HG02943 (cell line): Measurements from ENCODE around the gene VPS33A.

Experiments used
- ATAC-seq: cut with Tn5 transposase; IDR thresholded peaks from one replicate; pipeline ENCODE4 v1.9.1; 2021; ENCODE audit warnings: mild to moderate bottlenecking, low read depth, moderate library complexity; ENCODE audit not compliant: unreplicated experiment

The VPS33A gene

GRCh38 chr12:122184517-122184916 is 81.8 kb downstream of the VPS33A start:
- no peak for ATAC-seq

- ATAC-seq: no peak
These were observed 82.7 kb downstream of the VPS33A start for GRCh38 chr12:122183588-122183940.

GRCh38 chr12:122182887-122183587 is 83.3 kb downstream of the VPS33A start, which contains the start of gene LRRC43:
Gene LRRC43 (plus strand): TSS chr12:122183123. CDS start chr12:122183145, 22 bp downstream.
- no peak for ATAC-seq
